ENCODE data around the gene CAT.

GRCh38 chr11:34419158-34419557 is 19.6 kb upstream of the CAT start:
- TF ChIP-seq CTCF (IDR thresholded peaks at IDR 0.05), result no peak
- no peak for TF ChIP-seq POLR2AphosphoS5 (IDR thresholded peaks at IDR 0.05; ENCODE audit: insufficient read depth in 1 of 2, low read depth in 1 of 2)
- TF ChIP-seq POLR2A (IDR thresholded peaks at IDR 0.05), result no peak

Data from vagina (tissue), 2 donors.